Brain pericyte (primary cell): ENCODE measurements around the gene MYO16.

ENCODE experiments used
- DNase-seq: peaks from one replicate; pipeline ENCODE4 v3.0.0-alpha.2; 2012; ENCODE audit warnings: low read depth, low spot score

The MYO16 gene

DNA sequence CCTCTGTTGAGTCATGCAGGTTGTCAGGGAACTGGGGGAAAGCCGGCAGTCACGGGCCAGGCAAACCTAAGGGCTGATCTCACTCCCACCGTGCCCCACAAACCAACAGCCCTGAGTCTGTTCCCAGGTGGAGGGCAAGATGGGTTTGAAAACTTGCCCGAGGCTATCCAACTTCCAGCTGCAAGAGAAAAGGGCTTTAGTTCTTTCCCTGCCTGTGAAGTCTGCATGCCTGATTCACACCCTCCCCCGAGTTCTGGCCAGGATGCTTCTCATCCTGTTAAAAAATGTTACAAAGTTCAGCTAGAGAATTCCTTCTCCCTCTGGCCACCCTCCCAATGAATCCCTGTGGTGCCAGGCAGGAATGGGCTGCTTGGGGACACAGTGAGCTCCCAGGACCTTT lies 33.1 kb downstream of the MYO16 start:
- DNase-seq = no peak

DNA sequence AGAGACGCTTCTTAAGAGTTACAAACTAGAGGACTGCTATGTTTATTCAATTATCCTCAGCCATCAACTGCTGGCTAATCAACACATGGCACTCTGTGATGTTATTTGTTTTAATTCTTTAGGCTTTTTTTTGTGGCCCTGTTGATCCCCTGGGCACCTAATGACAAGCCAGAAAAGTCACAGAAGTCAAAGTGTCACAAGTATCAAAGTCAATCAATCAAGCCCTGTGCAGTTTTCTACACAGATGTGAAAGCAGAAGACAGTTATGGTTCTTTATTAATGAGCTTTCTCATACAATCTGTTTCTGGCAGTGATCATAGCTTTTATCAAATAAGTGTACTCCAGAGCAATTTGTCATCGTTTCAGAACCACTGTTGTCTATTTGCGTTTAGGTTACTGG lies 34.3 kb downstream of the MYO16 start:
- no peak for DNase-seq

GRCh38 chr13:108667205-108667604 lies 37.8 kb downstream of the MYO16 start:
- no peak for DNase-seq

- DNase-seq = no peak
Observed at GRCh38 chr13:108669381-108669780, 40.0 kb downstream of the MYO16 start.

GRCh38 chr13:108674346-108674745 lies 44.9 kb downstream of the MYO16 start:
- DNase-seq = no peak

- no peak for DNase-seq
Observed at GRCh38 chr13:108674771-108675170, 45.4 kb downstream of the MYO16 start.

DNA sequence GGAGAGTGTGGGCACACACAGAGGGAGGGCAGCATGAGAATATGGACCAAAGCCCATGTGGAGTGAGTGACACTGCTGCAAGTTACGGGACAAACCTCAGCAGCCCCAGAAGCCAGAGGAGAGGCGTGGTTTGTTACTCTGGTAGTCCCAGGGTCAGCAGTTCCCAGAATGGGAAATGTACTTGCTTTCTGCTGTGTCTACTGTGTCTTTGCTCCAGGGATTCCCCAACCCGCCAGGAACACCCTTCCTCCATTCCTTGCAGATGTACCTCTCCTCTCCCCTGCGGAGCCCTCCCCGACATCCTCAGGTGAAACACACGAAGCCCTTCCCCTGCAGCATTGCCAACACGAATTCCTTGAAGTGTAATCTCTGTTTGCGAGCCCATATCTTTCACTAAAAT lies 47.2 kb downstream of the MYO16 start:
- DNase-seq = no peak

GRCh38 chr13:108677806-108678205 lies 48.4 kb downstream of the MYO16 start:
- DNase-seq = no peak

DNA sequence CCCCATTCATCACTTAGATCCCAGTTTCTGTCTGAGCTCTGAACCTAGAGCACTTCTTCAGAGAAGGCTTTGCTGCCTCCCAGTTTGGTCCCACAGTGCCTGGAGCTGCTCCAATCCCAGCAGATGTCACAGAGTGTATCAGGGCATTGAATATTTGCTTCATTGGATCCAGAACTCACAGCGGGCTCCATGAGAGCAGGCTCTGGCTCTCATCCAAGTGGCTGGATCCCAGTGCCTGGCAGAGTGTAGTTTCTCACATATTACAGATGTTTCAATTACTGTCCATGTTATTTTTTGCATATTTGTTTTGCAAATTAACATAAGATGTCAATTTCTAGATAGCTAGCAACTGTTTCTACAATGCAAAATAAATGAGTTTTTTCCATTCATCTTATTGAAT lies 50.6 kb downstream of the MYO16 start:
- DNase-seq = no peak

DNA sequence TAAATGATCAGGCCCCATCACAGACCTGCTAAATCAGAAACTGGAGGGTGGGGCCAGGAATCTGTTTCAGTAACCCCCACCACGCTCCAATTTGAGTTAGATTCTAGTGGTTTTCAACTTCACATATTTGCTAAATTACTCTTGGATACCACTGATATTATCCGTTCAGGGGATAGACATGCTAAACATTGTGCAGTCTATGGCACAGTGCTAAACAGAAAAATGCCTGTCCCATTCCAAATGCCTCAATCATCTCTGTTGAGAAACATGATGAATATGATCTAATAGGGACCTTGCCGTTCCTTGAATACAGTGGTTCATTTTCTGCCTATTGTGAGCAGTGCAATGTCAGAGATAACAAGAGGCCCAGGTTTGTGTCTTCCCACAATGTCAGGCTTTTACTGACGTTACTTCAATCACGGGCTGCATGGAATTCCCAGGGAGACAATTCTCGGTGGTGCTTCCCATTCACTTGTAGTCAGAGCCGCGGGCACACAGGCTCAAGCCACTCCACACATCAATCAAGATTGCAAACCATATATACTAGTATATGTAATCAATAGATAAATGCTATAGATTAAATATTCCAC lies 52.7 kb downstream of the MYO16 start:
- DNase-seq = no peak

- no peak for DNase-seq
Observed at GRCh38 chr13:108682714-108683113, 53.3 kb downstream of the MYO16 start.

- DNase-seq = no peak
Observed at GRCh38 chr13:108686027-108686426, 56.6 kb downstream of the MYO16 start.

GRCh38 chr13:108690726-108691125 lies 61.3 kb downstream of the MYO16 start:
- no peak for DNase-seq

DNA sequence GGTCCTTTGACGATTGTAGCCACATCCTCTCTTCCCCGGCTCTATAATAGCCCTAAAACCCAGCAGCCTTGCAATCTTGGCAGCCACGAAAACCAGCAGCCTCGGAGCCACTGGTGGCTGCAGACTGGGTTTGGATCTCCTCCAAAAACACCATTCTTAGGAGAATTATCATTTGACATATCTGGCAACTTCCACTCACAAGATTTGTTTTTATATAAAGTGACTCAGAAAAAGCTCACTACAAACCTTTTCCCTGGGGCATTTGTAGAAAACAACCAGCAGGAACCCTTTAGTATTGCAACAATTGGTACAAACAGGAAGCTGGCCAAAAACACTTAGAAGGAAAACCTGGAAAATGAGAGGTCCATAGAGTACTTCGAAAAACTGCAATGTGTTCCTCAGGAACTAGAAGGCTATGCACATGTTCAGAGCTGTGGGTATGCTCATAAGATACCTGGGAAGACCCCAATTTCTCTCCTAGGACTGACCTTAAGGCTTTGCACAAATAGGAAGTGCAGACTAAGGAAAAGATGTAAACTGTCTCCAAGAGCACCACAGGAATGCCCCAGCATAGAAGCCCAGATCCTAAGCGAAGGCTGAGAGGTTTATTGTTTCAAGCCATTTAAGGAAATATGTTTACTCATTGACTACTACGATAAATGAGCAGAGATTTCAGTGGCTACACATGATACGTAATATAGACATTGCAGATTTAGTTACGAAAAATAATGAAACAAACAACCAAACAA lies 71.2 kb downstream of the MYO16 start:
- peak; percentile 95 for DNase-seq

DNA sequence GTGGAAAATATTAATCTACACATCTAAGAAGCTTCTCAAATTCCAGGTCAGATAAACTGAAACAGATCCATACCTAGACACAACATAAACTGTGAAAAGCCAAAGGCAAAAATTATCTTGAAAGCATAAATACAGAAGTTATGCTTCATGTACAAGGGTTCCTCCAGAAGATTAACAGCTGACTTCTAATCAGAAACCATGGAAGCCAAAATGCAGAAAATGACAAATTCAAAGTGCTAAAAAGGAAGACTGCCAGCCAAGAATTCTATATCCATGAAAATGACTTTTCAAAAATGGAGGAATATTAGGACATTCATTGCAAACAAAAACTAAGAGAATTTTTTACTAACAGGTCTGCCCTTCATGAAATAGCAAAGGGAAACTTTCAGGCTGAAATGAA lies 72.8 kb downstream of the MYO16 start:
- no peak for DNase-seq

DNA sequence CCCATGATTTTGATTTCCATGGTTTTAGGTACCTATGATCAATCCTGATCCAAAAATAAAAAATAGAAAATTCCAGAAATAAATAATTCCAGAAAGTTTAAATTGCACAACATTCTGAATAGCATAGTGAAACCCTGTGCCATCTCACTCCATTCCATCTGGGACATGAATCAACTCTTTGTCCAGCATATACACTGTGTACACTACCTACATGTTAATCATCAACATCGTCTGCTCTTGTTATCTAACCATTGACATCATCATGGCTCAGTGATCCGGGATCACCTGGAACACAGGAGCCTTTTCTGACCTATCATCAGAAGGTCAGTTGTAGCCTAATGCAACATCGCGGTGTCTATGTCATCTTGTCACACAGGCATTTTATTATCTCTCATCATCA lies 75.6 kb downstream of the MYO16 start:
- DNase-seq = no peak

DNA sequence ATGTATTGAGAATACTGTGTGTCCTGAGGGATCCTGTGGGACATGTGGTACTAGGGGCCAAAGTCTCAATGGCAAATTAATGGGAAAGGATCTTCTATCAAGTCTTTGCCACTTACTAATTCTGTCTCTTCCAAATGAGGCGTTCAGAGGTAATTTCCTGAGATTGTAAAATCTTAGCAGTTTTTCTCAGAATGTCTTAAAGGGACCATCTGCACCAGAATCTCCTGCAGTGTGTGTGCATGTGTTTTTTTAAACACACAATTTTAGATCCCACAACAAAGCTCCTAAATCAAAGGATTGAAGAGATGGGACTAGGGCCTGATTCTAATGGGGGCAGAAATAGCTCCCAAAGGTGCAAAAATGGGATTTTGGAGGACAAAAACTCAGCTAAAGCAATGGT lies 78.2 kb downstream of the MYO16 start:
- DNase-seq = no peak

- no peak for DNase-seq
Observed at GRCh38 chr13:108708921-108709320, 79.5 kb downstream of the MYO16 start.

- no peak for DNase-seq
Observed at GRCh38 chr13:108711386-108711785, 82.0 kb downstream of the MYO16 start.

GRCh38 chr13:108725471-108725870 lies 96.1 kb downstream of the MYO16 start:
- no peak for DNase-seq

GRCh38 chr13:108728370-108728769 lies 99.0 kb downstream of the MYO16 start:
- DNase-seq = no peak

DNA sequence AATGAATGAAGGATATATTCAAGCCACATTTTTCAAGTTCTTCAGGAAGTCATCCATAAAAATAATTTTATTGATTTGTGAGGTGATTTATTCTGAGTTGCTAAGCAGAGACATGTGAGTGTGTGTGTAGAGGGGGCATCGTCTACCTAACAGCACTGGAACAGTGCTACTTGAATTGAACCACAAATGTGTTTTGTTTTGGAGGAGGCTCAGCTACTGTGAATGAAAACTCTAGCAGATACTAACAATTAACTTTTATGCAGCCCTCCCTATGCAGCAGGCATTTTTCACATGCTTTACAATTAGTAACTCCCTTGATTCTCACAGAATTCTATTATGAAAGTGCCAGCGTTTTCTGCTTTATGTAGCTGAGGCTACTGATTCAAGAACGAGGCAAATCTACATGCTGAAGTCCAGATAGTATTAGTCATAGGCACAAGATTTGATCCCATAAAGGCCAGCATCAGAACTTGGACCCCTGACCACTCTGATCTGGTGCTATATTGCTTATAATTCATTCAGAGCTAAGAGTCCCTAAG lies 103.7 kb downstream of the MYO16 start:
- DNase-seq = no peak

DNA sequence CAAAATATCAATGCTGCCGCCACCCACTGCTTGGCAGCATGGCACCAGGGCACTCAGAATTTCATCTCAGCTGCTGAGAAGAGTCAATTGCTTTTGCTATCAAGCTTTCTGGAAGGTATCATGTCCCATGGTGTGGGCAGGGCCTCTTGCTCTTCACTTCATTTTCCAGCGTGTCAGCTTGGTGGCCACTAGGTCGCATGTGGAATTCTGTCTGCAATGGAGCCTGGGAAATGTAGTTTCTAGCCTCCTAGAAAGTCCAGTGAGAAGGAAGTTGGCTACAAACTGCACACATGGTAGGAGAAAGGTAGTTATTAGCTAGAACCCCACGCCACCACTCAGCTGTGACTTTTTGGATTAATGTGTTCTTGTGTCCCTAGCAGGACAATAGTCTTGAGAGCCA lies 105.3 kb downstream of the MYO16 start:
- no peak for DNase-seq
